SIG-M5 treated with dmso at 0.1 percent for 504 hours (cell line): Measurements from ENCODE around the gene TIGD6.

Experiments used
- DNase-seq: peaks from one replicate; lab custom pipeline; 2025; ENCODE audit not compliant: unreplicated experiment; lab: John Stamatoyannopoulos, UW

Gene TIGD6

DNA sequence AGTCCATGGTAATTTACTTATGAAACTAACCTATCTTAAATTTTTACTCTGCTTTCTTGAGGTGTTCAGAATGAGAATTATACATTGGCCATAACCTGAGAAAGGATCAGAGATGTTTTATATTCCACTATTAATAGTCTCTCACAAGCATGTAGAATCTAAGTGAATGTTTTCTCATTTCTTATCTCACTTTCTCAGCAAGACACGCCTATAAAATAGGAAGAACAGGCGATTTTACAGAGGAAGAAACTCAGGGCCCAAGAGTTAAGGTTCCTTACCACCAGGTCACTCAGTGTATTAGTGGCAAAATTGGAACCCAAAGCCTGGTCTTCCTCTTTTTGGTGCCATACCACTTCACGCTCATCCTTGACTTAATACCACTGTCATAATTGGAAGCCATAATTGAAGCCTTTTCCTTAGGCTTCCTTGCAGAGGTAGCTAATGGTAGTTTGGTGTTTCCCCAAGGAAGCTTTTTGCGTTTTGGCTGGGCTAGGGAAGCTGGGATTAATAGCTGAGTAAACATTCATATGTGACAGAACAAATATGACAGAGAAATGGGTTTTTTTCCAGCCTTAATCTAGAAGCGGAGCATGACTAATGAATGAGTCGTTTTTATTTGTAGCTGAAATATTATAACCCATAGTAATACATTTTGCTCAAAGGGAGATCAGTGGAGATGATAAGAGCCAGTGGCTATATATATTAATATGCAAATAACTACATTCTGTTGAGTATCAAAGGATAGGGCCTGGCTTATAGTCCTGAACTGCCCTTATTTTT, 17.0 kb upstream of the TIGD6 start:
- DNase-seq = no peak

- DNase-seq = no peak
Observed at GRCh38 chr5:150016537-150016936, 16.1 kb upstream of the TIGD6 start.

DNA sequence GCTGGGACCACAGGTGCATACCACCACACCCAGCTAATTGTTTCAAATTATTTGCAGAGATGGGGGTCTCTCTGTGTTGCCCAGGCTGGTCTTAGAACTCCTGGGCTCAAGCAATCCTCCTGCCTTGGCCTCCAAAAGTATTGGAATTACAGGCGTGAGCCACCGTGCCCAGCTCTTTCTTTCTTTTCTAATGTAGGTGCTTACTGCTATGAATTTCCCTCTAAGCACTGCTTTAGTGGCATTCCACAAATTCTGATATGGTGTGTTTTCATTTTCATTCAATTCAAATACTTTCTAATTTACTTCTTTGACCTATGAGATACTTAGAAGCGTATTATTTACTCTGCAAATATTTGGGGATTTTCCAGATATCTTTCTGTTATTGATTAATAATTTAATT, 15.0 kb upstream of the TIGD6 start:
- DNase-seq = no peak

DNA sequence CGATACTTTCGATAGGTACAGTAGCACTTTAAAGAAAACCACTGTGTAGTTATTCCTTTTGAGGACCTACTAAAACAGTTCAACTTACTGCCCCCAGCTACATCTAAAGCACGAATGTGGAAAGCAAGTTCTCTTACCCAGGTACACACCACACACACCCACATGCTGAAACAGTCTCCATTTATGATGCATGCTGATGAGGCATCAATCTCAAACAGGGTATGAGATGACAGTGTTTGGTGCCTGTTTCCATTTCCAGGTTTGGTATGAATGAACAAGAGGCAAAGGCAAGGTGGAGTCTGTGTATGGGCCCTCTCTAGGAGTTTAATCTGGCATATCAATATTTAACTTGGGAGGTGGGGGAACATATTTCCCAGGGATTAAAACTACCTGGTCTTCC, 14.0 kb upstream of the TIGD6 start:
- no peak for DNase-seq

DNA sequence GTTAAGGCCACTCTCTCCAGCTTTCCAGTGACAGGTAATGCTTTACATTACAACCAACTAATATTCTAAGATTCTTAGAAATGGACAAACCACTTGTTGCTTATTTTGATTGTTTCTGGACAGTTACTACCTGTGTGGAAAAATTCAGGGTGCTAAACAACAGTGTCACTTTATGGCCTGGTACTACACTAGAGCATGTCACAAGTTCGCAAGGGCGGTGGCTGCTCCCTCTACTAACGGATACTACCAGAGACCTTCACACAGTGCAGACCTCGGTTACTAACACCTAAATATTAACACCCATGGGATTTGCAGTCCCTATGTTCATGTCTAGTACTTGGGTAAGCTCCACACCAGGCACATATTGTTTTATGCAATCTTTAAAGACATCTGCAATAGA, 13.5 kb upstream of the TIGD6 start:
- DNase-seq = no peak

DNA sequence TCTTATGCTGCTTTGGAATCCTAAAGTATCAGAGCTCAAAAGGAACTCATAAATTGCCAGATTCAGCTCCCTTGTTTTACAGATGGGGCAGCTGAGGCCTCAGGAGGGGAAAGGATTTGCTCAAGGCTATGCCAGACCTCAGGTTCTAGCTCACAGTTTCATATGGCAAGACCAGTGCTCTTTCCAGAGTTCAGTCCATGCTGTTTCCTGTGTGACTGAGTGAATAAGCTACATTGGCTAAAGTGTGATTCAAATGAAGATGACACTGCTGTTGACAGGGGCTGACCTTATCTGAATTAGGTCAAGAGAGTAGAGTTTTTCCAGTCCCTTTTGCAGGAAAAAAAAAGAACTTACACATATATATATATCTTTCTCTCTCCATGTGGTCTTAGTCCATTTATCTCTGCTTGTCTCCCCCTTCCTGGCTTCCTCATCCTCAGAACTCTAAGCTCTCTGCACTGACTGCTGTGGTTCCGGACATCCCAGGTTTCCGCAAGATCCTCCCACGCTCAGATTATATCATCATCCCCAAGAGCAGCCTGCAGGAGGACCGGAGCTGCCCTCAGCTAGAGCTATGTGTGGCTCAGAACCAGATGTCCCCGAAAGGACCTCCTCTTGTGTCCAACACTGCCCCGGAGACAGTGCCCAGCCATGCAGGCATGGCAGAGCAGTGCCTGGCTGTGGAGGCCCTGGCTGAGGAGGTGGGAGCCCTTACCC, 9.4 kb upstream of the TIGD6 start:
- no peak for DNase-seq

- DNase-seq = no peak
Observed at GRCh38 chr5:150007050-150007449, 6.6 kb upstream of the TIGD6 start.

- no peak for DNase-seq
Observed at GRCh38 chr5:150006318-150006717, 5.9 kb upstream of the TIGD6 start.

DNA sequence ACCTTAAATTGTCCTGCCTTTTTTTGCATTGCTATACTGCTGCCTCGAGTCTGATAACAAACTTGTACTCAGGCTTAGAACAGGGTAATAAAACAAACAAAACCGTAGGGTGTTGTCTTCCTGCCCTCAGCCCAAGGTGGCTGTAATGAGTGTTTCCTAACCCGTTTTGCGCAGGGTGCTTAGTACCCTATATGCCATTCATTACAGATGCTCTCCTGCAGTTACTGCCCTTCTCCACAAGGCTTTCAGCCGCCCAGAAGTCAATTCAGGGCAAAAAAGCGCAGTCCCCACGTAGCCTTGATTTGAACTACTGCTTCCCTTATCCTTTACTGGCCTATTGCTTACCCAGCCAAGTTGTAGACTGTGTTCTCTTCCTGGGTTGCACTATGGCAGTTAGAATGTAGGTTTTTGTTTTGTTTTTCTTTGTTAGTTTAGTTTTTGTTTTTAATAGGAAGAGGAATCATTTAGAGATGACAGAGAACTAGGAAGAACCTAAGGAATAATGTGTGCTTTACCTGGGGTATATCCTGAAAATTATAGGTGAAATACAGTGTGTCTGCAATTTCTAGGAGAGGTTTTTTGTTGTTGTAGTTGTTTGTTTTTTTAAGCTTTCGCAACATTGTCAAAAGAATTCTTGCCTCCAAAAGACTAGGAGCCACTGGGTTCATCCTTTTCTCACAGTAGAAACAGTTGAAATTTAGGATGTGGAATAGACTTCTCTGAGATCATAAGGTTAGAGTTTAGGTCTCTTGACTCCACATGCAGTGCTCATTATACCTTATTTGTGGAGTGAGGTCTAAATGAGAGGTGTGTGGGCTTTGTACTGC, 1.4 kb upstream of the TIGD6 start:
- DNase-seq = peak; percentile 97

- DNase-seq = no peak
Observed at GRCh38 chr5:150000990-150001659, 671 bp upstream of the TIGD6 start.

- DNase-seq = no peak
Observed at GRCh38 chr5:149999866-150000255, 593 bp downstream of the TIGD6 start.

DNA sequence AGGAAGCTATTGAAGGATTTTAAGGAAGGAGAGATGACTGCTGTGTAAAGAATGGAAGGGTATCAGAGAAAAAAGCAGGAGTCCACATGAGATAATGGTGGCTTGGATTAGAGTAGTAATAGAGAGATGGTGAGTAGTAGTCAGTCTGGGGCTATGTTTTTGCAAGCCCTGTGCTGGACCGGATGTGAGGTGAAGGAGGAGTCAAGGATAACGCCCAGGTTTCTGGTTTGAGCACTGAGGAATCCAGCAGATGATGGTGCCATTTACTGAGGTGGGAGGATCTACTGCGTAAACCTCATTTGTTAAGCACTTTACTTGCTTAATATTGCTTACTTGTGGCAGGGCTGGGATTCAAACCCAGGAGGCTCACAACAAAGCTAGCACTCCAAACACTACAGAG, 1.1 kb downstream of the TIGD6 start:
- no peak for DNase-seq

- DNase-seq = no peak
Observed at GRCh38 chr5:149998281-149998680, 2.2 kb downstream of the TIGD6 start.

GRCh38 chr5:149996205-149996890, 4.1 kb downstream of the TIGD6 start:
- no peak for DNase-seq

DNA sequence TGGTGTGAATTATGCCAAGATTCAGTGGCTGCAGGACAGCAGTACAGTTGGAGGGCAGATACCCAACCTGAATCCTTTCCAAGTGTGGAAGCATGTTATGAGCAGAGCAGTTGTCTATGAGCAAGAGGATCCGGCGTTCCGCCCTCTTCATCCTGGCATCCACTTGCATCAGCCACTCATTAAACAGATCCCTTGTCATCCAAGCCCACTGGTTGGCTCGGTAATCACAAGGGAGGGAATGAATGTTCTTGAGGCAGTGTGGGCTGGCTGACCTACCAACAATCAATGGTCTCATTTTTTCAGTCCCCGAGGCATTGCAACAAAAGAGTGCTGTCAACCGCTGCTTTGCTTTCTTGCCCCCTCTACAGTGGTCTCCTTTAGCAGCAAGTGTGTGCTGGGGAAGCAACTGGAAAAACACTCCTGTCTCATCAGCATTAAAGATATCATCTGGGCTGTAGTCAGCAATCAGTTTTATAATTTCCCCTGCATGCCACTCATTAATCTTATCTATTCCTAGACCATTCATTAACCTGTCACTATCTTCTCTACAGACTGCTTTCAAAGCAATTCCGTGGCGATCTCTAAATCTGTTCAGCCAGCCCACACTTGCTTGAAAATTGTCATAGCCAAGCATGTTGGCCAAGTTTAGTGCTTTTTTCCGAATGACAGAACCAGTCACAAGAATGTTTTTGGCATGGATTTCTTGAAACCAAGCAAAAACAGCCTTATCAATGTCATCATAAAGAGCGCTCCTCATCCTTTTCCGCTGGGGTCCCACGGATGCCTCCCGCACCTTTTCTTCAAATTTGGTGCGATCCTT, 4.9 kb downstream of the TIGD6 start:
- no peak for DNase-seq

- DNase-seq = no peak
Observed at GRCh38 chr5:149993471-149993870, 7.0 kb downstream of the TIGD6 start.

- peak; percentile 77 for DNase-seq
Observed at GRCh38 chr5:149990518-149991376, 9.7 kb downstream of the TIGD6 start.

DNA sequence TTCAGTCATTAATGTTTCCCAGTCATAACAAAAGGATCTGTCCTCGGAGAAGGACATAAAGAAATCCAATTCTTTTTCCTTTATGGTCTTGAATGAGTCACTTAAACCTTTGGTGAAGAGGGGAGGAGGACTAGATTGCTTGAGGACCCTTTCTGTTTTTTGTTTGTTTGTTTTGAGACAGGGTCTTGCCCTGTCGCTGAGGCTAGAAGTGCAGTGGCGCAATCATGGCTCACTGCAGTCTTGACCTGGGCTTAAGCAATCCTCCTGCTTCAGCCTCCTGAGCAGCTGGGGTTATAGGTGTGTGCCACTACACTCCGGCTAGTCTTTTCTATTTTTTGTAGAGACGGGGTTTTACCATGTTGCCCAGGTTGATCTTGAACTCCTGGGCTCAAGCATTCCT, 12.3 kb downstream of the TIGD6 start:
- no peak for DNase-seq

DNA sequence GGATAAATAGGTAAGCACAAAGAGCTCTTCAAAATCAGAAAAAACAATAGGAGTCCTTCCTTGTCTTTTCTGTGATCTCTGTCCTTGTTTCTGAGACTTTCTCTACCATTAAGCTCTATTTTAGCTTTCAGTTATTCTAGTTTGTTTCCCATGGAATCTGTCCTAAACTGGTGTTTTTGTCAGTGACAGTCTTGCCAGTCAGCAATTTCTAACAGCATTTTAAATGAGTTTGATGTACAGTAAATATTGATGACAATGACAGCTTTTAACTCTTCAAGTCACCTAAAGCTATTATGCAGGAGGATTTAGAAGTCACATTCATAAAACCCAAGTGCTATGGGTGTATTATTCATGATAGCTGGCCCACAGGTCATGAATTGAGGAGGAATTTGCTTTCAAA, 17.9 kb downstream of the TIGD6 start:
- no peak for DNase-seq
